ENCODE data around the gene USP21.

DNA sequence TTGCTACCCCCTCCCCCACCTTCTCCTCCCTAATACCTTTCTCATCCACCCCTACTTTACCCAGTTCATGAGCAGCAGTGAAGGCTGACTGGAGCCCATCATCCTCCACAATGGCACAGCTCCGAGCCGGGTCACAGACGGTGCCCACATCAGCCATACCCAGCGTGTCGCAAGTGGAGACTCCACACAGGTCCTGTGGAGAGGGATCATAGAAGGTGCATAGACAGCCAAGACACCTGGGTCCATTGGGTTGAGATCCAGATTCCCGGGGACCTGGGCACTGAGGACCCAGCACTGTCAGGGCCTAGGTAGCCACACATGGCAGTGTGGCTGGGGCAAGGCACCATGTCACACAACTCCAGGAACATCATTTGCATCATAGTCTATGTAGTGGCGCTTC lies 36.8 kb downstream of the USP21 start:
- TF ChIP-seq POLR2AphosphoS5 (IDR thresholded peaks at IDR 0.05; ENCODE audit: low read depth, low read length) (no peak), POLR2A (IDR thresholded peaks at IDR 0.05; ENCODE audit: low read depth, low read length) (no peak), TAF1 (IDR thresholded peaks at IDR 0.05; ENCODE audit: low read depth, low read length) (no peak), SPI1 (IDR thresholded peaks at IDR 0.05; ENCODE audit: low read depth, low read length) (no peak), POU2F2 (IDR thresholded peaks at IDR 0.05; ENCODE audit: low read depth, low read length) (no peak), PAX5 (IDR thresholded peaks at IDR 0.05; ENCODE audit: insufficient read depth, low read length, severe bottlenecking) (no peak)

All from GM12891 (cell line).